Endothelial cell (in vitro differentiated cells): ENCODE measurements around the gene TAS2R39. TPM values are rescaled to one million over a fixed set of nuclear protein-coding genes. Genes with fewer than 3 reads are reported as not detected.

Experiments
- DNase-seq: peaks from one replicate; pipeline ENCODE4 v3.0.0; 2021; ENCODE audit warnings: low spot score
- H3K27ac Mint-ChIP-seq: one replicate; pipeline ENCODE4 v1.8.0; 2021; ENCODE audit warnings: mixed read lengths, inconsistent platforms; ENCODE audit not compliant: unreplicated experiment
- H3K27me3 Mint-ChIP-seq: one replicate; pipeline ENCODE4 v1.8.0; 2021; ENCODE audit warnings: mild to moderate bottlenecking, moderate library complexity, mixed read lengths, inconsistent platforms; ENCODE audit not compliant: unreplicated experiment
- H3K36me3 Mint-ChIP-seq: one replicate; pipeline ENCODE4 v1.8.0; 2021; ENCODE audit warnings: mild to moderate bottlenecking, low read depth, mixed read lengths, inconsistent platforms; ENCODE audit not compliant: unreplicated experiment
- H3K4me1 Mint-ChIP-seq: one replicate; pipeline ENCODE4 v1.8.0; 2021; ENCODE audit warnings: mild to moderate bottlenecking, mixed read lengths, inconsistent platforms; ENCODE audit not compliant: unreplicated experiment
- H3K4me3 Mint-ChIP-seq: one replicate; pipeline ENCODE4 v1.8.0; 2021; ENCODE audit warnings: mild to moderate bottlenecking, mixed read lengths, inconsistent platforms; ENCODE audit not compliant: unreplicated experiment
- H3K9me3 Mint-ChIP-seq: one replicate; pipeline ENCODE4 v1.8.0; 2021; ENCODE audit warnings: mixed read lengths, inconsistent platforms; ENCODE audit not compliant: unreplicated experiment
- total RNA-seq: library from RNA; stranded (reverse); fragmentation: NEBNext Ultra II Directional; extraction: Animal tissue kit (Norgen Biotek cat#: 25700); gene quantifications from one replicate; pipeline ENCODE4 v1.2.1, GENCODE V29; 2021; ENCODE audit not compliant: unreplicated experiment
- TF ChIP-seq, protein P1 (sequence below): fragments of 200-600 bp; sonication (generic); IDR thresholded peaks from one replicate; pipeline ENCODE4 v1.5.0; 2021; ENCODE audit warnings: antibody characterized with exemption; ENCODE audit not compliant: unreplicated experiment

Gene TAS2R39
- total RNA-seq, 1 donor from 2014 or later, result not detected

DNA sequence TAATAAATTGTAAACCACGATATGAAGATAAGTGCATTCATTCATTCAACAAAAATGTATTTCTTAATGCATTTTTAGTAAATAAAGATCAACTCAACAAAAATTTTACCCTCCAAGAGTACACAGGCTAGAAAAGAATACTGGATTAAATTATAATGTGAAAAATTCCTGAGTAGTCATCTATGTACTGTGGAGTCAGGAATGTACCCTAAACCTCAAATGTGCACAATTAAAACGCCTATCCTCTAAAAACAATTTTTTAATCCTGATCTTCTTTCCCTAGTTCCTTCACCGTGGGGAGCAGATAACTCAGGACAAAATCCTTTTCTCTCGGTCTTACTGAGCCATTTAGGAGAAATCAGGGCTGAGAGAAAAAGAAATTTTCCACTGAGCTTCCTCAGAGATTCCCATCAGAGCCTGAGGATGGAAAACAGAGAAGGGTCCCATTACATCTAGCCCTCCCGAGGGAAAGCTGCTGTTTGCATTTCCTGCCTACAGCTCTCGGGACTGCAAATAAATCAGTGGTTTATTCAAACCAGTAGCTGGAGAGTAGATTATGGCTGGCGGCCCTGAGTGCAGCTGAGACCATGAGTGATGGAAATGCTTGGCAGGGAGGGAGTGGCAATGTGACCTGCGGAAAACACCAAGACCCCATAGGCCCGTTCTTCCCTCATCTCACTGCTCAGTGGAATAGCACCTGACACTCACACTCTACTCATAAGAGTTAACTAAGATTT is 46.0 kb downstream of the TAS2R39 start:
- no peaks in the 10 kb centered on the region for H3K27me3 Mint-ChIP-seq
- H3K27ac Mint-ChIP-seq, result no peak overlapping the region
- H3K4me3 Mint-ChIP-seq, result no peak overlapping the region
- H3K36me3 Mint-ChIP-seq, result no peaks in the 10 kb centered on the region
- TF ChIP-seq, protein P1, sequence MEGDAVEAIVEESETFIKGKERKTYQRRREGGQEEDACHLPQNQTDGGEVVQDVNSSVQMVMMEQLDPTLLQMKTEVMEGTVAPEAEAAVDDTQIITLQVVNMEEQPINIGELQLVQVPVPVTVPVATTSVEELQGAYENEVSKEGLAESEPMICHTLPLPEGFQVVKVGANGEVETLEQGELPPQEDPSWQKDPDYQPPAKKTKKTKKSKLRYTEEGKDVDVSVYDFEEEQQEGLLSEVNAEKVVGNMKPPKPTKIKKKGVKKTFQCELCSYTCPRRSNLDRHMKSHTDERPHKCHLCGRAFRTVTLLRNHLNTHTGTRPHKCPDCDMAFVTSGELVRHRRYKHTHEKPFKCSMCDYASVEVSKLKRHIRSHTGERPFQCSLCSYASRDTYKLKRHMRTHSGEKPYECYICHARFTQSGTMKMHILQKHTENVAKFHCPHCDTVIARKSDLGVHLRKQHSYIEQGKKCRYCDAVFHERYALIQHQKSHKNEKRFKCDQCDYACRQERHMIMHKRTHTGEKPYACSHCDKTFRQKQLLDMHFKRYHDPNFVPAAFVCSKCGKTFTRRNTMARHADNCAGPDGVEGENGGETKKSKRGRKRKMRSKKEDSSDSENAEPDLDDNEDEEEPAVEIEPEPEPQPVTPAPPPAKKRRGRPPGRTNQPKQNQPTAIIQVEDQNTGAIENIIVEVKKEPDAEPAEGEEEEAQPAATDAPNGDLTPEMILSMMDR, result no peak
- H3K4me1 Mint-ChIP-seq, result no peaks in the 10 kb centered on the region
- H3K9me3 Mint-ChIP-seq, result no peaks in the 10 kb centered on the region
- no peak for DNase-seq

- TF ChIP-seq, protein P1, result no peak
- no peaks in the 10 kb centered on the region for H3K9me3 Mint-ChIP-seq
- no peaks in the 10 kb centered on the region for H3K36me3 Mint-ChIP-seq
- no peaks in the 10 kb centered on the region for H3K4me1 Mint-ChIP-seq
- no peak overlapping the region for H3K27ac Mint-ChIP-seq
- no peaks in the 10 kb centered on the region for H3K27me3 Mint-ChIP-seq
- no peak overlapping the region for H3K4me3 Mint-ChIP-seq
- DNase-seq, result no peak
These were observed 47.6 kb downstream of the TAS2R39 start for GRCh38 chr7:143230602-143231457.

Other genes starting within 250 kb of the TAS2R39 start
- not detected for gene TRPV5, start 249.7 kb upstream of the TAS2R39 start, total RNA-seq
- not detected for gene LLCFC1, start 243.9 kb upstream of the TAS2R39 start, total RNA-seq
- 0.74 TPM for gene KEL, start 221.1 kb upstream of the TAS2R39 start, total RNA-seq
- not detected for gene OR9A2, start 156.3 kb upstream of the TAS2R39 start, total RNA-seq
- gene OR6V1, start 131.1 kb upstream of the TAS2R39 start, total RNA-seq, result not detected
- gene PIP, start 51.3 kb upstream of the TAS2R39 start, total RNA-seq, result not detected
- gene TAS2R40, start 38.6 kb downstream of the TAS2R39 start, total RNA-seq, result not detected
- gene GSTK1, start 80.0 kb downstream of the TAS2R39 start, total RNA-seq, result 80.0 TPM
- gene TMEM139, start 101.5 kb downstream of the TAS2R39 start, total RNA-seq, result 0.23 TPM
- gene CASP2, start 104.9 kb downstream of the TAS2R39 start, total RNA-seq, result 55.3 TPM
- not detected for gene CLCN1, start 132.7 kb downstream of the TAS2R39 start, total RNA-seq
- gene FAM131B, start 179.3 kb downstream of the TAS2R39 start, total RNA-seq, result 1.0 TPM
- gene ZYX, start 197.9 kb downstream of the TAS2R39 start, total RNA-seq, result 237 TPM
- 7.1 TPM for gene EPHA1, start 225.4 kb downstream of the TAS2R39 start, total RNA-seq